Left kidney (tissue), 1 donor: ENCODE measurements around the gene SBSN. TPM values are rescaled to one million over a fixed set of nuclear protein-coding genes. Genes with fewer than 3 reads are reported as not detected.

Experiments
- polyA plus RNA-seq: library from polyadenylated mRNA; unstranded; fragments of 120-200 nt; gene quantifications from one replicate; pipeline ENCODE4 v1.2.1, GENCODE V29; 2013; ENCODE audit not compliant: insufficient read length

The SBSN gene
- polyA plus RNA-seq, 1 donor, result not detected

Other genes with a start within 250 kb of the SBSN start
- 0.53 TPM for gene HAMP, start 245.8 kb downstream of the SBSN start, polyA plus RNA-seq
- gene MAG, start 236.2 kb downstream of the SBSN start, polyA plus RNA-seq, result 3.5 TPM
- gene CD22, start 199.1 kb downstream of the SBSN start, polyA plus RNA-seq, result 15.9 TPM
- 0.33 TPM for gene FFAR1, start 180.4 kb downstream of the SBSN start, polyA plus RNA-seq
- 0.15 TPM for gene FFAR3, start 169.9 kb downstream of the SBSN start, polyA plus RNA-seq
- not detected for gene GPR42, start 157.2 kb downstream of the SBSN start, polyA plus RNA-seq
- gene FFAR2, start 80.1 kb downstream of the SBSN start, polyA plus RNA-seq, result 0.78 TPM
- gene KRTDAP, start 37.8 kb downstream of the SBSN start, polyA plus RNA-seq, result 0.52 TPM
- 92.0 TPM for gene DMKN, start 14.7 kb downstream of the SBSN start, polyA plus RNA-seq
- not detected for gene GAPDHS, start 5.1 kb upstream of the SBSN start, polyA plus RNA-seq
- gene TMEM147, start 17.3 kb upstream of the SBSN start, polyA plus RNA-seq, result 81.5 TPM
- gene ATP4A, start 35.3 kb upstream of the SBSN start, polyA plus RNA-seq, result not detected
- gene PMIS2, start 57.9 kb upstream of the SBSN start, polyA plus RNA-seq, result not detected
- gene HAUS5, start 84.4 kb upstream of the SBSN start, polyA plus RNA-seq, result 30.1 TPM
- 50.8 TPM for gene RBM42, start 100.7 kb upstream of the SBSN start, polyA plus RNA-seq
- gene ETV2, start 113.4 kb upstream of the SBSN start, polyA plus RNA-seq, result 0.60 TPM
- 300 TPM for gene COX6B1, start 120.0 kb upstream of the SBSN start, polyA plus RNA-seq
- 13.1 TPM for gene UPK1A, start 138.2 kb upstream of the SBSN start, polyA plus RNA-seq
- 0.32 TPM for gene ZBTB32, start 176.2 kb upstream of the SBSN start, polyA plus RNA-seq
- 34.5 TPM for gene KMT2B, start 189.7 kb upstream of the SBSN start, polyA plus RNA-seq
- 4.9 TPM for gene IGFLR1, start 214.1 kb upstream of the SBSN start, polyA plus RNA-seq
- 19.0 TPM for gene U2AF1L4, start 217.1 kb upstream of the SBSN start, polyA plus RNA-seq
- 54.4 TPM for gene PSENEN, start 217.3 kb upstream of the SBSN start, polyA plus RNA-seq
- 8.8 TPM for gene LIN37, start 220.3 kb upstream of the SBSN start, polyA plus RNA-seq
- 19.7 TPM for gene HSPB6, start 228.7 kb upstream of the SBSN start, polyA plus RNA-seq
- 26.5 TPM for gene PROSER3, start 229.9 kb upstream of the SBSN start, polyA plus RNA-seq
- gene ARHGAP33, start 247.3 kb upstream of the SBSN start, polyA plus RNA-seq, result 27.3 TPM